HG03565 (cell line): Measurements from ENCODE around the gene PSKH1.

Experiments used
- ATAC-seq: cut with Tn5 transposase; IDR thresholded peaks from one replicate; pipeline ENCODE4 v1.9.1; 2021; ENCODE audit warnings: mild to moderate bottlenecking, moderate library complexity; ENCODE audit not compliant: unreplicated experiment

The PSKH1 gene

GRCh38 chr16:67939507-67940445, 46.7 kb downstream of the PSKH1 start:
- ATAC-seq = no peak

- ATAC-seq = no peak
These were observed 47.5 kb downstream of the PSKH1 start for GRCh38 chr16:67940446-67941089.

DNA sequence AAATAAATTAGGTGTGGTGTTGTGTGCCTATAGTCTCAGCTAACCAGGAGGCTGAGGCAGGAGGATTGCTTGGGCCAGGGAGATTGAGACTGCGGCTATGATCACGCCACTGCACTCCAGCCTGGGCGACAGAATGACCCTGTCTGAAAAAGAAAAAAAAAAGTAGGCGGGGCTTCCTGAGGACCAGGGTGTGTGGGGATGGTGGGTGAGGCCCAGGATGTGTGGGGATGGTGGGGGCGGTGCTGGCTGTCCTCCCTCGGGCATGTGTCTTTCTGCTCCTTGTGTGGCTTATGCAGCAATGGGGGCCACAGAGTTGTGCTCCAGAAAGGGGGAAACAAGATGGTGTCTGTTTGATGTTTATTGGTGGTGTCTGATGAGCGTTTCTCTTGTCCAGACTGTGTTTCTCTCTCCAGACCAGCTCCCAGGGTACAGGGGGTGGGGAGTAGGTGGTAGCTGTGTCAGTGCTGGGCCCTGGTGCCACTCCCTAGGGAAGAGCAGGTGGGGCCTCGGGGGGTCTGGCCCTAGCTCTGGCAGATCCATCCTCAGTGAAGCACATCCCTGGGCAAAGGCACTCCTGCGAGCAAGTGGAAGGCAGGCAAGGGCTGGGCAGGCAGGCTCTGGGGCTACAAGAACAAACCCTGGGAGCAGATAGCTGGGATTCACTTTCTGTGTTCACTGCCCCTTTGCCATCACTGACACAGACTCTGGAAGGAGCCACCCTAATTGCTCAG, 48.6 kb downstream of the PSKH1 start:
- ATAC-seq = no peak

DNA sequence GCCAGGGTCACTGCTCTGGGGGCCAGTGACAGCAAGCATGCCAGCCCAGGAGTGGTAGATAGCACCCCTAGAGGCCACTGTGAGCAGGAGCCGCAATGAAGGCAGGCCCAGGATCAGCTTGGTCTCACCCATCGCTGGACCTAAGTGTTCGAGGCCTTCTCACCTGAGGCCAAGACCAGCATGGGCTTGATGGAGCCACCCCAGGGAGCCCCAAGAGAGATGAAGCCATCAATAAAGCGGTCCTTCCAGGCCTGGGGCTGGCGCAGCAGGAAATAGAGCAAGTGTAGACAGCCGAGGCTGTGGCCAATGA, 49.1 kb downstream of the PSKH1 start:
- no peak for ATAC-seq

GRCh38 chr16:67942510-67943255, 49.6 kb downstream of the PSKH1 start:
- ATAC-seq = no peak

GRCh38 chr16:67943256-67943618, 50.2 kb downstream of the PSKH1 start:
- ATAC-seq = no peak

DNA sequence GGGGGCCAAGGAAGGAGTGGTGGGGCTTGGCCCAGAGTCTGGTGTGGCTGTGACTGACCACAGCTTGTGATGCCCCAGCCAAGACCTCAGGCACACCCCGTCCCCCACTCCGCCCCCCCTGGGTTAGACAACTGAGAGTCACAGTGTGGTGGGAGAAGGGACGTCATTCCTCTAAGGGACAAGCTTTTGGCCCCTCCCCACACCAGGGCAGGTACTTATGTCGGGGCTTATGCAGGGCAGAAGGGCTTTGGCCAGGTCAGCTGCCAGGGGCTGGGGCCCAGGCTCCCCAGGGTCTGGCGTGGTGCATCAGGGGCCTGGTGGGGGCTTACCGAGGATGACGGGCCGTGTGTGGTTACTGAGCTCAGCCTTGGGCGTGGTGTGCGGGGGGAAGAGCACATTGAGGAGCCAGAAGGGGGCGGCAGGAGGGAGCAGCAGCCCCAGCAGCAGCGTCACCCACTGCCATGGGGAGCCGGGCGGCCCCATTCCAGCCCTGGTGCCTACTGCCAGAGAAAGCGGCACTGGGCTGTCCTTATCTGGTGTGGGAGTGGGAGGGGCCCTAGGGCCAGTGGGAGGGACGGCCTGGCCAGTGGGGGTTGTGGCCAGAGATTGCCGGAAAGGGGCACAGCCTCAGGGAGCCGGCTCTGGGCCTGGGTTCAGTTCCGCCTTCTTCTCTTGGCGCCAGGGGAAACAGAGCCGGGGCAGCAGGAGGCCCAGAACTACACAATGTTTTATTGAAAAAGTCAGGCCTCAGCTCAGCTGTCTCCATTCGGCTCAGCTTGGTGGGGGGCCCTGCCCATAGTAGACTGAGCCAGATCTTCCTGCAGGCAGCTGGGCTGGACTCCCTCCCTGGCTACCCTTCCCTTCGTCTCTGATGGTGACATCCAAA, 50.8 kb downstream of the PSKH1 start, which contains the start of gene LCAT:
Gene LCAT (minus strand): TSS at position 502 of the 886 bp plus-strand sequence. CDS start 19 bp downstream, at position 483.
- no peak for ATAC-seq

GRCh38 chr16:67944690-67945391, 51.8 kb downstream of the PSKH1 start:
- ATAC-seq = no peak

DNA sequence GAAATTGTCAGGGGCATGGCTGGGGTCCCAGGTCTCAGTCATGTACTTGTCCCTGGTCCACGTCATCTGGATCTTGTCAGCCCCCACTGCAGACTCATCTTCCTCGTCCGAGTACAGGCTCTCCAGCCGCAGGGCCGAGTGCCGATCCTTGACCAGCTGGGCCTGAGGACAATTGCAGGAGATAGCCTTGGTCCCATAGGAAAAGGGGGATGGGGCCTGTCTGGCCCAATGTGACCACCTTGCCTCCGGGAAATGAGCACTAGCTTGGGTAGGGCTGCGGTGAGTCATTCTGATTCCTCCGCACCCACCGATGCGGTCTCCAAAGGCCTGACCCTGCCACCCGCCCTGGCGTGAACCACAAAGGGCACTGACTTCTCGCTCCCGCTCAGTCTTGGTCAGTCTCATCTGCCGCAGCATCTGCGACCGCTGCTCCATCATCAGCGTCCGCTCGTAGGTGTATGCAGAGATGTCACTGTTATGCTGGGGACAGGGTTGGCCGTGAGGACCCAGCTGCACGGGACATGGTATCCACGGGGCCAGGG, 52.4 kb downstream of the PSKH1 start:
- ATAC-seq = no peak

GRCh38 chr16:67946128-67946569, 53.1 kb downstream of the PSKH1 start:
- ATAC-seq = no peak

- ATAC-seq = no peak
These were observed 54.0 kb downstream of the PSKH1 start for GRCh38 chr16:67946966-67947558.

GRCh38 chr16:67948015-67948414, 55.0 kb downstream of the PSKH1 start:
- ATAC-seq = no peak

DNA sequence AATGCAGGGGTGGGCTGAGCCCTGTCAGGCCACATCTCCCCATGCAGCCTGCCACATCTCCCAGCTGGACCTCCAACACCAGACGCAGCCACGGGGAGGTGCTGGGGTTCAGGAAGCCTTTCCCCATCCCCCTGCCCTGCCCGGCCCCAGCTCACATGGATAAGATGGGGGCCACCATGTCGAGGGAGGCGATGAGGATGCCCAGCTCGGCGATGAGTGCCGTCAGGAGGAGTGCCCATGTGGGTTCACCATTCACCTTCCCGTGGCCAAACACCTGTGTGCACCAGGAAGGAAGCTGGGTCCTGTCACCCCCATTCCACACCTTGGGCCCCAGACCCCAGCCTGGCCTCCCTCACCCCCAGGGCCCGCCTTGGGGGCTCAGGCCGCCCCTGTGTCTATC, 56.6 kb downstream of the PSKH1 start:
- no peak for ATAC-seq

DNA sequence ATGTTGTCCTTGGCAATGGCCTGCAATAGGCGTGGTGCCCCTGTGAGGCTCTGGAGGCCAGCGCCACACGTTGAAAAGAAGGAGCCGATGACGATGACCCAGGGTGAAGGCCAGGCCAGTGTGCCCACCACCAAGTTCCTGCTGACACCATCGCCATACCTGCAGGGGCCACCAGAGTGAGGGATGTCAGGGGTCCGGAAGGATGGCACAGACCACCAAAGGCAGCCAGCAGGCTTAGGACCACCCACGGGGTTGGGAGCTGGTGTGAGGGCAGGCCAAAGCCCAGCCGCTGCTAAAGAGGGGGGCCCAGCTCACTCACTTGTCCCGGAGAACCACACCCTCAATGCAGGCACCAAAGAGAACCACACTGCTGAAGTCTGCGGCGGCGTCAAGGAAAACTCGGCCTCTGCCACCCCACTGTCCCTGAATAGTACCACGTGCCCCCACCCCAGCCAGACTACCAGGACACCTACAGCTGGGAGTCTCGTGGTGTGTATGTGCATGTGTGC, 57.3 kb downstream of the PSKH1 start:
- no peak for ATAC-seq

DNA sequence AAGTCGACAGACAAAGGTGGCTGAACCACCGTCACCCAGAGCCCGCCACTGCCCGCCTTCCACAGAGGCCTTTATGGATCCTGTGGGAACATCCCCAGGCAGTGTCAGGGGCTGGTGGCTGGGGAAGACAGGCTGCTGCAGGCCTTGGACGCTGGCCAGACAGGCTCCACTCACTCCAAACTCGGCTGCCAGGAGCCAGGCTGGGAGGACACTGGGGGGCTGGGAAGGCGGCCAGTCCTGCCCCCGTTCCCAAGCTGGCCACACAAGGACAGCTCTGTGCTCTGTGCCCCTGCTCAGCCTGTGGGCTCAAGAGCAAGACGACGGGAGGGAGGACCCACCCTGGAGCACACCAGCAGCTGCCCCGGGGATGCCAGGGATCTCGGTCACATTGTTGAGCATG, 58.4 kb downstream of the PSKH1 start:
- ATAC-seq = no peak

- no peak for ATAC-seq
These were observed 60.8 kb downstream of the PSKH1 start for GRCh38 chr16:67953641-67954375.

DNA sequence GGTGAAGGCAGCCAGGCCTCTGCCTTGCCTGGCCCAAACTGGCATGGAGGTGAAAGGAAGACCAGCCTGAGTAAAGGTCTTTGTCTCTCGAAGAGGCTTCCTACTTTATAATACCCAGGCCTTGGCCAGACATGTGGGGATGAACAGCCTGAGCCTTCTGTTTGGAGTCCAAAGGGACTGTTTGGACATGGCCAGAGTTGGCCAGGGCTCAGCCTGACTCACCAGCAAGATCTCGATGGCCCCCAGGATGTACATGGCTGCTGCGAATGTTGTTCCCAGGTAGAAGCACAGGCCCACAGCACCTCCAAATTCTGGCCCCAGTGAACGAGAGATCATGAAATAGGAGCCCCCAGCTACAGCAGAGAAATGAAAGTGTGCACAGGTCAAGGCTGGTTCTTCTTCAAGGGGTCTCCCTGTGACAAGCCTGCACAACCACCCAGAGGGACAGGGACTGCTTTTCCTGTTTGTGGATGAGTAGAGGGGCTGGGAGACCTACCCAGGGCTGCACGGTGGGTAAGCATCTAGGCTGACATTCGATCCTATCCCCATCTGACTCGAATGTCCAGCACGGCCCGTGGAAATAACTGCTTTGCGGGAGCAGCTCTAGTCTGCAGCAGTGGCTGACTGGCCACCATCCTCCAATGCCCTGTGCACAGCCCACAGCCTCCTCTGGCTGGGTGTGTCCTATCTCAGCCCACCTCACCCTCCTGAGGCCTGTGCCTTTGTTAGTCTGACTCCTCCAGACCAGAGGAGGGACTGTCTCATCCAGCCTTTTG, 61.6 kb downstream of the PSKH1 start:
- ATAC-seq = no peak
